Fibroblast of gingiva (primary cell): ENCODE measurements around the gene ACSL1.
"Not testable (repeated sequence)": the region's sequence is repeated elsewhere in the genome, so short reads cannot be mapped to it uniquely, and the experiment has no call there.

Experiments used
- DNase-seq: peaks from one replicate; pipeline ENCODE4 v3.0.0-alpha.2; 2011; ENCODE audit warnings: low read depth

Gene ACSL1

GRCh38 chr4:184843984-184844554 lies 18.3 kb upstream of the ACSL1 start:
- no peak for DNase-seq

- DNase-seq: not testable (repeated sequence)
Measured at GRCh38 chr4:184839075-184839399, 13.3 kb upstream of the ACSL1 start.

GRCh38 chr4:184838249-184839074 lies 12.7 kb upstream of the ACSL1 start:
- no peak for DNase-seq

- DNase-seq: no peak
Measured at GRCh38 chr4:184836613-184837012, 10.8 kb upstream of the ACSL1 start.

GRCh38 chr4:184833046-184833838 lies 7.5 kb upstream of the ACSL1 start:
- no peak for DNase-seq

GRCh38 chr4:184831153-184831552 lies 5.4 kb upstream of the ACSL1 start:
- no peak for DNase-seq

GRCh38 chr4:184826691-184827270 lies 1.0 kb upstream of the ACSL1 start:
- no peak for DNase-seq

GRCh38 chr4:184825141-184825895 lies 450 bp downstream of the ACSL1 start:
- peak; percentile 21 for DNase-seq

GRCh38 chr4:184824776-184825084 lies 1.0 kb downstream of the ACSL1 start:
- DNase-seq: no peak

- DNase-seq: no peak
Measured at GRCh38 chr4:184824081-184824775, 1.5 kb downstream of the ACSL1 start.

- no peak for DNase-seq
Measured at GRCh38 chr4:184823014-184823413, 2.8 kb downstream of the ACSL1 start.

GRCh38 chr4:184822356-184822755 lies 3.4 kb downstream of the ACSL1 start:
- no peak for DNase-seq

GRCh38 chr4:184821242-184821641 lies 4.5 kb downstream of the ACSL1 start:
- DNase-seq: no peak

- DNase-seq: no peak
Measured at GRCh38 chr4:184819786-184820185, 6.0 kb downstream of the ACSL1 start.

GRCh38 chr4:184818216-184818564 lies 7.6 kb downstream of the ACSL1 start:
- DNase-seq: no peak

- no peak for DNase-seq
Measured at GRCh38 chr4:184817494-184818215, 8.1 kb downstream of the ACSL1 start.

- no peak for DNase-seq
Measured at GRCh38 chr4:184816962-184817361, 8.8 kb downstream of the ACSL1 start.

- no peak for DNase-seq
Measured at GRCh38 chr4:184815046-184815877, 10.5 kb downstream of the ACSL1 start.

- DNase-seq: no peak
Measured at GRCh38 chr4:184814686-184815045, 11.1 kb downstream of the ACSL1 start.

GRCh38 chr4:184812651-184813181 lies 13.1 kb downstream of the ACSL1 start:
- peak; percentile 26 for DNase-seq
